NB4 (cell line): ENCODE data around the gene GLI3.

Experiments
- CTCF ChIP-seq: IDR thresholded peaks from one replicate; pipeline ENCODE4 v1.5.1; 2012; ENCODE audit warnings: low read depth, low read length
- MAX ChIP-seq: IDR thresholded peaks from 2 replicates; pipeline ENCODE4 v1.6.1; 2011; ENCODE audit warnings: low read depth, low read length
- MYC ChIP-seq: IDR thresholded peaks from 2 replicates; pipeline ENCODE4 v1.6.1; 2011; ENCODE audit warnings: low read depth, low read length
- POLR2A ChIP-seq: IDR thresholded peaks from 2 replicates; pipeline ENCODE4 v1.6.1; 2011; ENCODE audit warnings: mild to moderate bottlenecking; ENCODE audit not compliant: insufficient read length; ENCODE audit errors: extremely low read depth

DNA sequence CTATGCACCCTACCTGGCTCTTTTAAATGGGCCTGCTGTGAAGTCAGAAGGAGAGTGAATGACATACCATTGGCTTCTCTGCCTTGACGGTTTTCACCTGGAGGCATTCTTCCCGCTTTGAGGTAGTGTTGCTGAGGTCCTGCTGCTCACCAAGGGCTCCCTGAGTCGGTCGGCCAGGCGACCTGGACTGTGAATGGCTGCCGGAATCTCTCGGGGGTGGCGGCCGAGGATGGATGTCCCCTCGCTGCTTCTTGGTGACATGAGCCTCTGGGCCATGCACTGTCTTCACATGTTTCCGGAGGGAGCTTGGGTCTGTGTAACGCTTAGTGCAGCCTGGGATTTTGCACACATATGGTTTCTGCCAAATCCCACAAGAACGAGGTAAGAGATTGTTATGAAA is 264.7 kb downstream of the GLI3 start:
- no peak for TF ChIP-seq CTCF
- TF ChIP-seq POLR2A: no peak
- no peak for TF ChIP-seq MAX
- TF ChIP-seq MYC: no peak
